Stimulated activated CD4-positive, alpha-beta T cell treated with anti-CD3 and anti-CD28 coated beads, Interleukin-15, amount 100 ng/mL, for 48 hours (primary cell): ENCODE measurements around the gene MAGI1.
"Not testable (repeated sequence)": the region's sequence is repeated elsewhere in the genome, so short reads cannot be mapped to it uniquely, and the experiment has no call there.

Experiments
- DNase-seq, 2 donors: peaks; one replicate each; pipeline ENCODE4 v3.0.0-alpha.2; 2020; ENCODE audit warnings: low read depth in 2 of 2

Gene MAGI1

GRCh38 chr3:66039590-66039887 is 821 bp upstream of the MAGI1 start:
- DNase-seq, result no peak

GRCh38 chr3:66038384-66038725 is 363 bp downstream of the MAGI1 start:
- no peak for DNase-seq

GRCh38 chr3:66037986-66038369 is 740 bp downstream of the MAGI1 start:
- DNase-seq, result no peak

GRCh38 chr3:66037330-66037985 is 1.3 kb downstream of the MAGI1 start:
- no peak for DNase-seq

GRCh38 chr3:66036586-66037148 is 2.1 kb downstream of the MAGI1 start:
- DNase-seq, result no peak

GRCh38 chr3:66035763-66036477 is 2.8 kb downstream of the MAGI1 start:
- no peak for DNase-seq

GRCh38 chr3:66033241-66034138 is 5.2 kb downstream of the MAGI1 start:
- DNase-seq, result no peak

- no peak for DNase-seq
These were observed 7.5 kb downstream of the MAGI1 start for GRCh38 chr3:66031102-66031698.

- no peak for DNase-seq
These were observed 9.3 kb downstream of the MAGI1 start for GRCh38 chr3:66029443-66029842.

- no peak for DNase-seq
These were observed 9.7 kb downstream of the MAGI1 start for GRCh38 chr3:66029014-66029413.

- DNase-seq, result no peak
These were observed 10.3 kb downstream of the MAGI1 start for GRCh38 chr3:66028457-66028856.

- DNase-seq, result not testable (repeated sequence)
These were observed 11.6 kb downstream of the MAGI1 start for GRCh38 chr3:66027099-66027498.

- DNase-seq, result no peak
These were observed 14.9 kb downstream of the MAGI1 start for GRCh38 chr3:66023738-66024385.

GRCh38 chr3:66023229-66023628 is 15.5 kb downstream of the MAGI1 start:
- DNase-seq, result no peak

- no peak for DNase-seq
These were observed 17.0 kb downstream of the MAGI1 start for GRCh38 chr3:66021731-66022131.

- DNase-seq, result no peak
These were observed 18.8 kb downstream of the MAGI1 start for GRCh38 chr3:66019896-66020295.

- DNase-seq, result no peak
These were observed 20.4 kb downstream of the MAGI1 start for GRCh38 chr3:66018057-66019033.

GRCh38 chr3:66017591-66017990 is 21.1 kb downstream of the MAGI1 start:
- no peak for DNase-seq

- no peak for DNase-seq
These were observed 21.6 kb downstream of the MAGI1 start for GRCh38 chr3:66017084-66017483.

GRCh38 chr3:66015841-66016240 is 22.9 kb downstream of the MAGI1 start:
- no peak for DNase-seq
